ENCODE measurements around the gene SH3D19. TPM values are rescaled to one million over a fixed set of nuclear protein-coding genes. Genes with fewer than 3 reads are reported as not detected.
A peak's percentile ranks its signal among the peaks of the same experiment; 100 is the strongest.

The SH3D19 gene
- total and polyA plus RNA-seq, 2 of the 4 experiments (the other 2 are of a cell fraction) = 14.4 to 27.2 TPM

GRCh38 chr4:151174784-151175183 is 150.6 kb downstream of the SH3D19 start:
- no peak overlapping the region for H3K4me3 ChIP-seq (ENCODE audit: insufficient read depth, low read depth, low read length)
- WGBS, 2 experiments (ENCODE audit: extremely low coverage in 2 of 2, insufficient read length in 1 of 2) = no CpG with 5 or more reads among the region's 7 CpGs
- no peak overlapping the region; the same call in 1 of the 2 replicates for H3K27ac ChIP-seq (ENCODE audit: insufficient read depth, low read length)
- no peak for ATAC-seq (ENCODE audit: low read depth)
- H3K9me3 ChIP-seq (ENCODE audit: control insufficient read depth, insufficient read depth, low read length) = no peaks in the 10 kb centered on the region
- H2BK5ac ChIP-seq (ENCODE audit: low read depth, low read length, poor library complexity, severe bottlenecking) = no peak overlapping the region
- no peaks in the 10 kb centered on the region for H3K27me3 ChIP-seq (ENCODE audit: control insufficient read depth, insufficient read depth, low read length)
- DNase-seq = no peak
- H2AK5ac ChIP-seq (ENCODE audit: low read depth, low read length) = no peak overlapping the region
- no peak overlapping the region for H3K9ac ChIP-seq (ENCODE audit: low read depth, low read length)
- H3K4me2 ChIP-seq (ENCODE audit: low read depth, low read length) = no peak overlapping the region
- no peak overlapping the region for H4K8ac ChIP-seq (ENCODE audit: low read depth in 2 of 2, low read length in 2 of 2)
- H2BK120ac ChIP-seq (ENCODE audit: low read depth, low read length) = no peak overlapping the region
- no peak overlapping the region for H4K91ac ChIP-seq (ENCODE audit: insufficient read depth, low read depth, low read length)
- no peak overlapping the region for H3K56ac ChIP-seq (ENCODE audit: extremely low read depth, insufficient read depth, low read length)
- H4K20me1 ChIP-seq (ENCODE audit: insufficient read depth, low read length) = no peaks in the 10 kb centered on the region
- H3K79me1 ChIP-seq (ENCODE audit: low read depth in 1 of 2, low read length in 2 of 2) = no peaks in the 10 kb centered on the region
- no peak overlapping the region for H3K4ac ChIP-seq (ENCODE audit: low read depth, low read length)
- H3K36me3 ChIP-seq (ENCODE audit: control insufficient read depth, insufficient read depth, low read length) = peaks cover 13% of the 10 kb centered on the region; the same call in 1 of the 2 replicates
- H3K4me1 ChIP-seq (ENCODE audit: control insufficient read depth, insufficient read depth, low read length) = peaks cover 7% of the 10 kb centered on the region
- H3K14ac ChIP-seq (replicated peaks; ENCODE audit: low read depth, low read length) = no peak overlapping the region
- intact Hi-C loops (cut with micrococcal nuclease) (loop anchor here (10.0 kb wide), 1 partner anchor 150 kb away; the partner anchor contains the start of gene SH3D19), in situ Hi-C loops (cut with MboI; ENCODE audit: low sequenced_read_pairs) (no loop called here), dilution Hi-C loops (cut with HindIII; ENCODE audit: low sequenced_read_pairs, unreplicated experiment) (no loop called here)
- no peak overlapping the region for H2BK15ac ChIP-seq (ENCODE audit: low read depth, low read length)
- H4K5ac ChIP-seq (ENCODE audit: low read depth, low read length) = peak overlapping the region; percentile 9; the same call in 1 of the 2 replicates
- ChIA-PET POLR2A (ENCODE audit: unreplicated experiment) (no interaction called here), CTCF (interaction anchor here (1.1 kb wide), 1 partner anchor 10 kb away, joined by 3 read pairs; no protein-coding TSS in a partner anchor)
- no peaks in the 10 kb centered on the region for H3K9me1 ChIP-seq (ENCODE audit: insufficient read depth, low read length)
- no peak overlapping the region for H3K23ac ChIP-seq (ENCODE audit: low read depth, low read length)
- H3K18ac ChIP-seq (ENCODE audit: low read depth, low read length) = no peak overlapping the region; the same call in 1 of the 2 replicates
- TF ChIP-seq MAFK (IDR thresholded peaks at IDR 0.05; ENCODE audit: low read depth, low read length) (no peak), CTCF (conservative IDR thresholded peaks at IDR 0.05; ENCODE audit: low read depth, low read length) (no peak), FOS (IDR thresholded peaks at IDR 0.05; ENCODE audit: low read depth, low read length) (no peak), USF2 (IDR thresholded peaks at IDR 0.05; ENCODE audit: low read depth, low read length) (no peak), CHD1 (IDR thresholded peaks at IDR 0.05; ENCODE audit: low read depth, low read length) (no peak), RFX5 (IDR thresholded peaks at IDR 0.05; ENCODE audit: low read depth, low read length) (no peak), BHLHE40 (IDR thresholded peaks at IDR 0.05; ENCODE audit: low read depth, low read length) (no peak), RCOR1 (IDR thresholded peaks at IDR 0.05; ENCODE audit: insufficient replicate concordance, low read length) (no peak), SMC3 (IDR thresholded peaks at IDR 0.05; ENCODE audit: low read depth, low read length) (no peak), MXI1 (IDR thresholded peaks at IDR 0.05; ENCODE audit: borderline replicate concordance, low read depth, low read length) (no peak), POLR2A (IDR thresholded peaks at IDR 0.05; ENCODE audit: low read depth, low read length) (no peak), RAD21 (IDR thresholded peaks at IDR 0.05; ENCODE audit: low read length) (no peak)
- no peak overlapping the region for H2AFZ ChIP-seq (replicated peaks; ENCODE audit: low read length, poor library complexity)
- H2BK20ac ChIP-seq (ENCODE audit: low read depth, low read length) = no peak overlapping the region
- peak overlapping the region; percentile 47 for H2AK9ac ChIP-seq (replicated peaks; ENCODE audit: low read depth, low read length, poor library complexity)
- no TSS peak for BruUV-seq (replicated peaks)
